GM13976 (cell line): ENCODE data around the gene LRRTM4.

Experiments used
- DNase-seq: peaks from one replicate; pipeline ENCODE4 v3.0.0; 2012; ENCODE audit warnings: low spot score
- in situ Hi-C: fragments of 300-500 bp; cut with MboI; formaldehyde crosslinking; loops from one replicate; pipeline ENCODE4 v1.12.0; 2022; ENCODE audit warnings: low sequenced_read_pairs, mixed read lengths, inconsistent platforms; ENCODE audit not compliant: unreplicated experiment
- TF ChIP-seq, protein P1 (sequence below): IDR thresholded peaks from 2 replicates; pipeline ENCODE4 v1.5.1; 2012; ENCODE audit warnings: borderline replicate concordance, mild to moderate bottlenecking; ENCODE audit not compliant: insufficient read depth; ENCODE audit errors: extremely low read depth, missing control alignments, control extremely low read depth

LRRTM4 gene

DNA sequence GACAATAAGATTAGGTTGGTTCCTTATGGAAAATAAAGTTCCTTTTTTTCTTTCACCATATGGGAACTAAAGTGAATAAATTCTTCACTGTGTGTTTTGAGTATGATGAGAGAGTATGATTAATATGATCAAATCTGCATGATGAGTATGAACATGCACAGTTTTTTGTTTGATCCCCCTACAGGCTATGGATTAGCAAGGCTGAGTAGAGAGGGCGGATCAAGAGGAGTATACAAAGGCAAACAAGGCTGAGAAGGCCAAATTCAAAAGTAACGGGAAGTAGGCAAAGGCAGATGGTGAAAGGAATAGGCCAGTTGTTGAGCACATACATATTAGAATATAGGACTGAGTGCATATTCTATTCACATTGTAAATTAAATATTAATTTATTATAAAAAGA is 508.2 kb downstream of the LRRTM4 start:
- no peak for DNase-seq
- TF ChIP-seq, protein P1, sequence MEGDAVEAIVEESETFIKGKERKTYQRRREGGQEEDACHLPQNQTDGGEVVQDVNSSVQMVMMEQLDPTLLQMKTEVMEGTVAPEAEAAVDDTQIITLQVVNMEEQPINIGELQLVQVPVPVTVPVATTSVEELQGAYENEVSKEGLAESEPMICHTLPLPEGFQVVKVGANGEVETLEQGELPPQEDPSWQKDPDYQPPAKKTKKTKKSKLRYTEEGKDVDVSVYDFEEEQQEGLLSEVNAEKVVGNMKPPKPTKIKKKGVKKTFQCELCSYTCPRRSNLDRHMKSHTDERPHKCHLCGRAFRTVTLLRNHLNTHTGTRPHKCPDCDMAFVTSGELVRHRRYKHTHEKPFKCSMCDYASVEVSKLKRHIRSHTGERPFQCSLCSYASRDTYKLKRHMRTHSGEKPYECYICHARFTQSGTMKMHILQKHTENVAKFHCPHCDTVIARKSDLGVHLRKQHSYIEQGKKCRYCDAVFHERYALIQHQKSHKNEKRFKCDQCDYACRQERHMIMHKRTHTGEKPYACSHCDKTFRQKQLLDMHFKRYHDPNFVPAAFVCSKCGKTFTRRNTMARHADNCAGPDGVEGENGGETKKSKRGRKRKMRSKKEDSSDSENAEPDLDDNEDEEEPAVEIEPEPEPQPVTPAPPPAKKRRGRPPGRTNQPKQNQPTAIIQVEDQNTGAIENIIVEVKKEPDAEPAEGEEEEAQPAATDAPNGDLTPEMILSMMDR: no peak
- in situ Hi-C loops: no loop called here

- TF ChIP-seq, protein P1: no peak
- no peak for DNase-seq
- in situ Hi-C loops: no loop called here
These were observed 508.7 kb downstream of the LRRTM4 start for GRCh38 chr2:77013457-77013856.

GRCh38 chr2:77009307-77009706 is 512.9 kb downstream of the LRRTM4 start:
- DNase-seq: no peak
- TF ChIP-seq, protein P1: no peak
- in situ Hi-C loops: no loop called here

DNA sequence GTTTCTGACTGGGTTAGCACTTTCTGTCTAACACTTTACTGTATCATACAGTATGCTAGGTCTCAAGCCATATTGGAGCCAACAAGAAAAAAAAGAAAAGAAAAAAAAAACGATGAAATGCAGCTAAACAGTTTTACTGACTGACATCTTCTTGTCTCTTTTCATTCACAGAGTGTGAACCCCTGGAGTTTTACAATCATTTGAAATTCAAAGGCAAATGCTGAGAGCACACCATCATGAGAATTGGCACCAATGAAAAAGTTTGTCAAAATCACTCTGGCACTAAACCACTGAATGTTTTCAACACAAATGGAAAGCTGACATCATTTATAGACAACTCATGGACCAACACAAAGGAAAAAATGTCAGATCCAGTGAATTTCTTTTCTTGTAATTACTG is 513.3 kb downstream of the LRRTM4 start:
- in situ Hi-C loops: no loop called here
- TF ChIP-seq, protein P1: no peak
- DNase-seq: no peak

DNA sequence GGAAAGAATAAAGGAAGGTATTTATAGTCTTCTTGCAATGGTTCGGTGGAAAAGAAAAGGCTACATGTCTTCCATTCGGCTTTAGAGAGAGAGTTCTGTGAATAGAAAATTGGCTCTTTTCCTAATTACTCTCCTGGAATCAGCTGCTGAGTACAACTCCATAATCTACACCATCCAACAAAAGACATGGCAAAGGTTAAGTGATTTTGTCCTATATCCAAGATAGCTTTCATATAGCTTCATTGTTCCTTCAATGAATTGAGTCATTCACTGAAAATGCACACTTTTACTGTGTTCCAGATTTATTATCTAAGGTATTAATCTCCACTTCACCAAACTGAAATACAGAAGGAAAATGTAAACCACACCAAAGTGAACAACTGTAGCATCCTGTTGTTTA is 514.5 kb downstream of the LRRTM4 start:
- TF ChIP-seq, protein P1: no peak
- no peak for DNase-seq
- in situ Hi-C loops: no loop called here

DNA sequence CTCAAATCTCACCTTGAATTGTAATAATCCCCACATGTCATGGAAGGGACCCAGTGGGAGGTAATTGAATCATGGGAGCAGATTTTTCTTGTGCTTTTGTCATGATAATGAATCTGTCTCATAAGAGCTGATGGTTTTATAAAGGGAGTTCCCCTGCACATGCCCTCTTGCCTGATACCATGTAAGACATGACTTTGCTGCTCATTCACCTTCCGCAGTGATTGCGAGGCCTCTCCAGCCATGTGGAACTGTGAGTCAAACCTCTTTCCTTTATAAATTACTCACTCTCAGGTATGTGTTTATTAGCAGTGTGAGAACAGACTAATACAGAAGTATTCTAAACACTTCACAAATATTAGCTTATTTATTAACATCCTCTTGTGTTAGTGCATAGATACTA is 516.7 kb downstream of the LRRTM4 start:
- no peak for DNase-seq
- in situ Hi-C loops: no loop called here
- TF ChIP-seq, protein P1: no peak

- TF ChIP-seq, protein P1: no peak
- in situ Hi-C loops: no loop called here
- DNase-seq: no peak
These were observed 520.3 kb downstream of the LRRTM4 start for GRCh38 chr2:77001895-77002294.
